C4-2B (cell line): ENCODE measurements around the gene LRIG1.

ENCODE experiments used
- H3K27ac ChIP-seq: fragments of 450-650 bp; 2 replicates; pipeline ENCODE4 v1.5.1; 2017
- CTCF ChIP-seq: fragments of 450-650 bp; conservative IDR thresholded peaks from 2 replicates; pipeline ENCODE4 v1.5.1; 2017; ENCODE audit warnings: mild to moderate bottlenecking
- ZFX ChIP-seq: fragments of 450-650 bp; IDR thresholded peaks from 2 replicates; pipeline ENCODE4 v1.6.1; 2017

LRIG1 gene

GRCh38 chr3:66411961-66412887 lies 88.6 kb downstream of the LRIG1 start:
- no peak overlapping the region for H3K27ac ChIP-seq
- TF ChIP-seq ZFX (no peak), CTCF (no peak)

GRCh38 chr3:66411474-66411873 lies 89.3 kb downstream of the LRIG1 start:
- TF ChIP-seq CTCF (no peak), ZFX (no peak)
- H3K27ac ChIP-seq: no peak overlapping the region

- TF ChIP-seq CTCF: no peak
- no peak for TF ChIP-seq ZFX
- H3K27ac ChIP-seq: no peak overlapping the region
Observed at GRCh38 chr3:66410976-66411375, 89.8 kb downstream of the LRIG1 start.

- H3K27ac ChIP-seq: no peak overlapping the region
- TF ChIP-seq CTCF: no peak
- TF ChIP-seq ZFX: no peak
Observed at GRCh38 chr3:66409771-66410754, 90.8 kb downstream of the LRIG1 start.

GRCh38 chr3:66407611-66408218 lies 93.1 kb downstream of the LRIG1 start:
- no peak for TF ChIP-seq ZFX
- TF ChIP-seq CTCF: peak; percentile 89
- peak overlapping the region; percentile 45 for H3K27ac ChIP-seq

- no peak for TF ChIP-seq CTCF
- no peak for TF ChIP-seq ZFX
- H3K27ac ChIP-seq: no peak overlapping the region; the same call in 1 of the 2 replicates
Observed at GRCh38 chr3:66406831-66407610, 93.8 kb downstream of the LRIG1 start.
